GM19452 (cell line): ENCODE results near the gene JOSD2.

Experiments used
- ATAC-seq: cut with Tn5 transposase; IDR thresholded peaks from one replicate; pipeline ENCODE4 v1.9.1; 2021; ENCODE audit not compliant: unreplicated experiment

The JOSD2 gene, protein sequence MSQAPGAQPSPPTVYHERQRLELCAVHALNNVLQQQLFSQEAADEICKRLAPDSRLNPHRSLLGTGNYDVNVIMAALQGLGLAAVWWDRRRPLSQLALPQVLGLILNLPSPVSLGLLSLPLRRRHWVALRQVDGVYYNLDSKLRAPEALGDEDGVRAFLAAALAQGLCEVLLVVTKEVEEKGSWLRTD

DNA sequence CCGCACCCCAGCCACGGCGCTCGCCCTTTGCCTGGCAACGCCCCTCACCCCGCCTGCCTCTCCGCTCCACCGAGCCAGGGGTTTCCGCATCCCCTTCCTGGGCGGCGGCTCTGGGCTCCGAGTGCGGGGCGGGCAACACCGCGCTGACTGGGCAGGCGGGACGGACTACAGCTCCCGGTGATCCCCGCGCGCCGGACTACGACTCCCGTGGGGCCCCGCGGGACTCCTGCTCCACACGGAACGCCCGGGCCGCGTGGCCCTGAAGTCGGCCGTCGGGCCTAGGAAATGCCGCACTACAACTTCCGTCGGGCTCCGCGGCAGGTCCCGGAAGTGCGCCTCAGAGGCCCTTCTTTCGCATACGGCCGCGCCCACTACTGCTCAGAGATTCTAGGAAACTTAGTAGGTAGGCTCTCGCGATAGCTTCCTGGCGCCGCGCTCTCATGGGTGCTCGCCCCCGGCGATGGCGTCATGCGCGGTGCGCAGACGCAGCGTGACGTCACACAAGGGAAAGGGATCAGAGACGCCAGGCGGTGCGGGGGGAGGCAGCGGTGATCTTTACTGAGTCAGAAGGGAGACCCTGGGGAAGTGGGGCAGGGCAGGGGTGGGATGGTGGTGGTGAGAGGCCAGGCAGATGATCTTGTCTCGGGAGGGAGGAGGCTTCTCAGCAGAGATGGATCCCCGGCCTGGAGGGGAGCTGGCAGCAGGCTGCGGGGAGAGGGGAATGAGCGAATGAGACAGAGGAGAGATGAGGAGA is at the start of gene JOSD2:
Gene JOSD2 (minus strand): TSS at position 123 of the 754 bp plus-strand sequence. CDS start 760 bp downstream, outside the sequence.
- peak; percentile 89 for ATAC-seq

DNA sequence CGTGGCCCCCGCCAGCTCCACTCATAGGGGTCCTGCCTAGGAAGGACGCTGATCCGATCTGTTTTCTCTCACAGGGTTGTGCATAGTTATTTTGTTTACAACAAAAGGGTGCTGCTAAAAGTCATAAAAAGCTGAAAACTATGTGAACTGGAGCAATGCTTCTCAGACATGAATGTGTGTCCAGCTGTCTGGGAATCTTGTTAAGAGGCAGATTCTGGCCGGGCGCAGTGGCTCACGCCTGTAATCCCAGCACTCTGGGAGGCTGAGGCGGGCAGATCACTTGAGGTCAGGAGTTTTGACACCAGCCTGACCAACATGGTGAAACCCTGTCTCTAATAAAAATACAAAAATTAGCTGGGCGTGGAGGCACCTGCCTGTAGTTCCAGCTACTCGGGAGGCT is 48.6 kb upstream of the JOSD2 start:
- ATAC-seq: no peak

DNA sequence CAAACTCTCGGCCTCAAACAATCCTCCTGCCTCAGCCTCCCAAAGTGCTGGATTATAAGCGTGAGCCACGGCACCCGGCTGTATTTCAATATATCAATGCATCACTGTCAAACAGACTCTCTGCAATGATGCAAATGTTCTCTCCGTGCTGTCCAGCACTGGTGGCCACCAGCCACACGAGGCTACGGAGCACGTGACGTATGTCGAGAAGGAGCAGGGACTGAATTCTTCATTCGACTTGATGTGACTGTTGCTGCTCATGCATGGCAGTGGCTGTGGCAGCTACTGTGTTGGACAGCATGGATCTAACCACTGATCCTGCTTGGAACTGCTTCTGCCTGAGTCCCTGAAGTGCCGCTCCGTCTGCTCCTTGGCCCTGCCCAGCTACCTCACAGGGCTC is 47.5 kb upstream of the JOSD2 start:
- ATAC-seq: no peak

DNA sequence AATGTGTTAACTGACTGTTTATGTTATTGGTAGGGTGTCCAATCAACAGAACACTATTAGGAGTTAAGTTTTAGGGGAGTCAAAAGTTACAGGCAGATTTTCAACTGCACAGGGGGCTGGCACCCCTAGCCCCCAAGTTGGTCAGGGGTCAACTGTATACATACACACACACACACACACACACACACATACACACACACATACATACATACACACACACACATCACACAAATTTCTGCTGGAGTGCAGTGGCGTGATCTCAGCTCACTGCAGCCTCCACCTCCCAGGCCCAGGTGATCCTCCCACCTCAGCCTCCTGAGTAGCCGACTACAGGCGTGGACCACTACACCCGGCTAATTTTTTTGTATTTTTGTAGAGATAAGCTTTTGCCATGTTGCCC is 47.0 kb upstream of the JOSD2 start:
- no peak for ATAC-seq

DNA sequence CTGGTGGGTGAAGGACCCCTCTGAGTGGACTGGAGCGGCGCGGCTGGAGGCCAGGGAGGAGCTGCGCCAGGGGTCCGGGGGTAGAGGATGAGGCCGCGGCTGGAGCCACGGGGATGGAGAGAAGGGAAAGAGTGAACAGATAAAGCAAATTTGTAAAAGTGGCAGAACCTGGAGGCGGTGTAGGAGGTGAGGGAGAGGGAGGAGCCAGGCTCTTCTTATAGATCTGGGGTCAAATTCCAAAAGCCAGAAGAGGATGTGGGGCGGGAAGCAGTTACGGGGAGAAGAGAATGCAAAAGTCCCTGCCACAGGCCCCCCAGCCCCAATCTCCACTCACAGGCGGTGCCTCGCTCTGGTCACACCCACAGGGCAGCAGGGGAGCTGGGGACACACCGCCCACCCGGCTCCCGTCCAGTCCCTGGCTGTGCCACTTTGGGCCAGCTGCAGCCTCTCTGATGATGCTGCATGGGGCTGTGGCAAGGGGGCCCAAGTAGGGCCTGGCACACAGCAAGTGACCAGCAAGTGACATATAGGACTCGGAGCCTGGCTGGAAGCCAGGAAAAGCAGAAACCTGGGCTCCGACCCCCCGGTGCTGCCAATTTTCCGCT is 46.1 kb upstream of the JOSD2 start:
- ATAC-seq: no peak

DNA sequence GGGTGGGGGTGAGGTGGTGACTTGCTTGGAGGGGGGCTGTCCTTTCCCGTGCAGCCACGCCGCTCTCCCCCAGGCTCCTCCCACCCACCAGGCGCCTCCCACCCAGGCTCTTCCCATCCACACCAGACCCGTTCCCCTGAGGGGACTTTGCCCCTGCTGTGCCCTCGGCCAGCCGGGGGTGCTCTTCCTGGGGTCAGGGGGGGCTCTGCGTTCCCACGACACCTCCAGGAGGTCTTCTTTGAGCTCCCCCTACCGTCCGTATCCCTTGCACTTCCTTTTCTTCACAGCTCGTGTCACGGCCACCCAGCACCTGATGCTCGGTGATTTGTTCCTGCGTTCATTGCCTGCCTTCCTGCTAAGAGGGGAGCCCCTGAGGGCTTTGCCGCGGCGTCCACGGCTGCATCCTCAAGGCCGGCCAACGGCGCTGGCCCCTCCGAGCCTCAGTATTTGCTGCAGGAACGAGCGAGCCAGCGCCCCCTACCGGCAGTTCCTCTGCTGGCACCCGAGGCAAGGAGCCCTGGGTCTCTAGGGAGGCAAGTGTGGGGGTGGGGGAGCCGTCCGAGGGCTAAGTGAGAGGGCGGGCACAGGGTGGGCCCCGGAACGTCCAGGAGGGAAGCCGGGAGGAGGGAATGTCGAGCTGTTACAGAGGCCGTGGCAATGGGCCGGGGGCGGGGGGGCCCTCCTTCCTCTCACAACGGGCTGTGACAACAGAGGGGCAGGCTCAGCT is 45.5 kb upstream of the JOSD2 start:
- ATAC-seq: no peak

DNA sequence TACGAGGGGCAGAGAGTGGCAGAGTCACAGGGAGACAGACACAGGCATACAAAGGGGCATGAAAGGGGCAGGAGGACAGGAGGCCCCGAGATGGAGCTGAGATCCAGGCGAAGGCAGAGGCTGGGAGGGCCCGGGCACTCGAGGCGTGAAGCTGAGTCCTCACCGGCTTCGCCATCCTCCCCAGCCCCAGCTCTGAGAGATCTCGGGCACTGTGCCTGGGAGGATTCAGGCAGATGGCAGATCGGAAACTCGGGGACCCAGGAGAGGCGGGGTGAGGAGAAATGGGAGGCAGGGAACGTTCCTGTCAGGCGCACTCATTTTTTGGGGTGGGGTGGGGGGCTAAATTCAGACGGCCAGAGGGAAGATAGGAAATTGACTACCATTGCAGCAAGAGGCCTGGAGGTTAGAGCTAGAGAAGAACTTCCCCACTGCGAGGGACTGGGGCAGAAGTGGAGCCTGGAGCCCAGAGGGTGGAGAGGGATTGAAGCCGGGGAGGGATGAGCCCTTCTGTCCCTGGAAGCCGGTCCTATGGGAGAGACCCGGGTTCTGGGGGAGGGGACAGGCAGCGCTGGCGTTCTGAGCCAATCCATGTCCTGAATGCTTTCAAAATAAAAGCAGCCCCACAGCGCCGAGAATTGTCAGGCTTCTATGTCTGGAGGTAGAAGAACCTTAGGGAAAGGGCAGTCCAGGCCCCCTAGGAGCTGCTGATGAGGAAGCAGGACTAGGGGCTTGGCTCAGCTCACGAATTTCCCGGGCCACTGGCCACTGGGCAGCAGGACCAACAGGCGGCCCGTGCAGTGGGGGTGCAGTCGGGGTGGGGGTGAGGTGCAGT is 44.7 kb upstream of the JOSD2 start:
- ATAC-seq: no peak

DNA sequence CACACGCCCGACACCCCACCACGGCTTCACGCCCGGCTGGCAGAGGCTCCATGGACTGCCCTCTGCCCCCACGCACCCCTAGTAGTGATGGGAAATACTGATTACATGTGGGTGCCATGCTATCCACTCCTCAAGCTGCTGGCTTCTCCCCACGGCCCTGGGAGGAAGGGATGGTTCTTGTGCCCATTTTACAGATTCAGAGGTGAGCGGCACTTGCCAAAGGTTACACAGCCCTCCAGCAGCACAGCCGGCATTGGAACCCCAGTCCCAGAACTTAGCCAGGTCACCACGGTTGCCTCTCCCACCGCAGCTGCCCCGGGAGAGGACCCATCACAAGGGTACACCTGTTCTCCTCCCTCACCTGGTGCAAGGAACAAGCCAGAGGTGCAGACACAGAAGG is 44.0 kb upstream of the JOSD2 start:
- no peak for ATAC-seq

DNA sequence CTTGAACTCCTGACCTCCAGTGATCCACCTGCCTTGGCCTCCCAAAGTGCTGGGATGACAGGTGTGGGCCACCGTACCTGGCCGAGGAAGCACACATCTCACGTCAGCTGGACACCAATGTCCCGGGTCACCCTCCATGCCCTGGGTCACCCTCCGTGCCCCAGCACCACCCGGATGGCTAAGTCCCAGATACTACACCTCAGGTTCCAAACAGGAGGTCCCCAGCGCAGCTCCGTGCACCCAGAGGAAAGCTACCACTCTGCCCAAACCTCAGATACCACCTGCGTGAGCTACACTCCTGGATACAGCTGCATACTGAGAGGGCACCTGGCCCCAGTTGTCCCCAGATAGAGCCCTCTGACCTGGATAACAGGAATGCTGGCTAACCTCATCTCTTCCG is 43.2 kb upstream of the JOSD2 start:
- ATAC-seq: no peak

DNA sequence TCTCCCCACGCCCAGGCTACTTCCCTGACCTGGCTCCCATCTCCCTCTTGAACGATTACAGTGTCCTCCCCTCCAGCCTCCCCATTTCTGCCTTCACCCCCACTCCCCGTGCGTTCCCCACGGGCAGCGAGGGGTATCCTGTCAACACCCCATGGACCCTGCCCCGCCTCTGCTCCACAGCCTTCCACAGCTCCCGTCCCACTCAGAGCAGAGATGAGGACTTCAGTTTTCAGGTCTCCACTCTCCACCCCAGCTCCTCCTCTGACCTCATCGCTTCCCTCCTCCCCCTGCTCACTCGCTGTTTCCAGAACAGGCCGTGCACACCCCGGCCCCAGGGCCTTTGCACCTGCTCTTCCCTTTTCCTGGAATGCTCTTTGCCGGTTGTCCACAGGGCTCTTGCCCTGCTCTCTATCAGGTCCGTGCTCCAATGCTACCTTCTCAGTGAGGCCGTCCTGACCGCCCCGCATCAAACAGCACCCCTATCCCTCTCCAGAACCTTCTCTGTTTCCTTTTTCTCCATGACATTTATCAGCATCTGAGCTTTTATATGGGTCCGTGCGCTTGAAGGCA is 42.2 kb upstream of the JOSD2 start:
- no peak for ATAC-seq

DNA sequence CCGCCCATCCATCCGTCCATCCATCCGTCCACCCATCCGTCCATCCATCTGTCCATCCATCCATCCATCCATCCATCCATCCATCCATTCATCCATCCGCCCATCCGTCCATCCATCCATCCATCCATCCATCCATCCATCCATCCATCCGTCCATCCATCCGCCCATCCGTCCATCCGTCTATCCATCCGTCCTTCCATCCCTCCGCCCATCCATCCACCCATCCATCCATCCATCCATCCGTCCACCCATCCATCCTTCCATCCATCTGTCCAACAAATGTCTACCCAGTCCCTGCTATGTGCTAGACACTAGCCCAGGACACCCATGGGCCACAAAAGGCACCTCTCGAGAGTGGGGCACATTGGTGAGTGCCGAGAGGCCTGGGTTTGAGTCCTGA is 41.5 kb upstream of the JOSD2 start:
- ATAC-seq: no peak

DNA sequence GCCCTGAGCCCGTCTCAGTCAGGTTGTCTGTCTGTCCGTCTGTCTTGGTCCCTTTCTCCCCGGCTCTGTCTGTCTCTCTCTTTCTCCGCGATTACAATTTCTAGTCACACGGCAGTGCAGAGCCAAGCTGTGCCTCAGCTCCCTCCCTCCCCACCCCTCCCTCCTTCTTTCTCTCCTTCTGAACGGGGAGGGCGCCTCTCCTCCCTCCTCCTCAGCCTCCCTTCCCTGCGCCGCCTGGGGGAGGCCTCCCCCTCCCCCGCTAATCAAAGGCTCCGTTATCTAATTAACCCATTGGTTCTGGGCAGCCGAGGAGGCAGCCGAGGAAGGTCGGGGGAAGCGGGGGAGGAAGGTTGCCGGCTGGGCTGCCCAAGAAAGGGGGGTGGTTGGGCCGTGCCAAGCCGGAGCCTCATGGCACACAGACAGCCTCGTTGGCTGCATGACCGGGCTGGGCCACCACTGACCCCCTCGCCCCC is 40.8 kb upstream of the JOSD2 start:
- ATAC-seq: no peak

DNA sequence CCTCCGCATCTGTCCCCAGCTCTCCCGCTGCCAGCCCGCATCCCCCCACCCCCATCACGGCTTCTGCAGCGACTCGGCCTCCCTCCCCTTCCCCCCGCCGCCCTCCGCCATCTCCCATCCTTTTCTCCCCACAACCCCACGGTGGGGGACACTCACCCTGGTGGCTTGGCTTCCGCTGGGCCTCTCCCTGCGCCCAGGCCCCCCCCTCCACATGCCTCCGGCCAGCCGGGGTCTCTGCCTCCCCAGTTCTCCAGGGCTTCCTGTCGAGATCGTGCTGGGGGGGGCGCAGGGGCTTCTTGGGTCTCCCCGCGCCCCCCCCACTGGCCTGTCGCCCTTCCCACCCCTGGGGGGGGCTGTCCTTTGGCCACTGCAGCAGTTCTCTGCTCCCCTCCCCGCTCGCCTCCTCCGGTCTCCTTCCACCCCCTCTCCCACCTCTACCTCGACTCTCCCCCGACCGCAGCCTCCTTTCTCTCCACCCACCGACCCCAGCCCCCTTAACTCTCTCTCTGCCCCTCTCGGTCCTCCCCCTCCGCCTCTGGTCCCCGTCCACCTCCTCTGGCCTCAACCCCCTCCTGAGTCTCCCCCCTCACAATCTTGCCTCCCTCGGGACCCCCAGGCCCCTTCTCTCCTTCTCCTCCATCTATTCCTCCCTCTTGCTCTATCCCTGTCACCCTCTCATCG is 40.2 kb upstream of the JOSD2 start:
- ATAC-seq: no peak

DNA sequence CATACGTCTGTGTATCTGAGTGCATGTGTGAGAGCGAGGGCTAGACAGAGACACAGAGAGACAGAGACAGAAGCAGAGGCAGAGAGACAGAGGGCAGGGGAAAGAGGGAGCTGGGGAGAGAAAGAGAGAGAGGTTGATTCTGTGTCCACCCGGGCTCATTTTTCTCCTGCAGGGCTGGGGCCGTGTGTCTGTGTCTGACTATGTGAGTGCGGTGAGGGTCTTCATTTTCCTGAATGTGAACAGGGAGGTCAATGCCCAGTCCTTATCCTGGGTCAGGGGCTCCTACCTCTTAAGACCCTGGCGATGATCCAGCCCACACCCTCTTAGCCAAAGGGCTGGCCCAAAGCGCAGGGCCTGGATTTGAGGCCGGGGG is 39.6 kb upstream of the JOSD2 start:
- ATAC-seq: no peak

DNA sequence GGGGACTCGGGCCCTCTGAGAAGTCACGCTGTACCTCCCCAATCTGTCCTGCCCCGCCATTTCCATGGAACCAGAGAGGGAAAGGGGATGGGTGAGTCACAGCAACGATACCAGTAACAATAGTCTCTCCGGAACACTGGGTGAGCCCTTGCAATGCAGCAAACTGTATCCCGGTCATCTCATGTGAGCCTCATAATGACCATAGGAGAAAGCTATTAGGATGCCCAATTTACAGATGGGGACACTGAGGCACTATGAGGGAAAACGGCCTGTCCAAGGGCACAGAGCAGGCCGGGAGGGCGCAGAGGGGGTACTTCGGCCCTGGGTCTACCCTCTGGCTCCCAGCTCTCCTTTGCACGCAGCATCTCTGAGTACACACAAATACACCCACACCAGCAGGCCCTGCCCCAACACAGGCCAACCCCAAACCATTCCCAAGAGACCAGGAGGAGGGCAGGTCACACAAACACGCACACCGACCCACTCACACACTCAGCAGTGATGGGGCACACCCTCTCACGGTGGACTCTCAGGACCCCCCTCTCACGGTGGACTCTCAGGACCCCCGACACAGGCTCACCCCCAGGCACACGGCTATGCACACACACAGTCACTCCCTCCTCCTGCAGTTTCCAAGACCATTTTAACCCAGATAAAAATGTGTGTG is 39.1 kb upstream of the JOSD2 start:
- ATAC-seq: no peak

DNA sequence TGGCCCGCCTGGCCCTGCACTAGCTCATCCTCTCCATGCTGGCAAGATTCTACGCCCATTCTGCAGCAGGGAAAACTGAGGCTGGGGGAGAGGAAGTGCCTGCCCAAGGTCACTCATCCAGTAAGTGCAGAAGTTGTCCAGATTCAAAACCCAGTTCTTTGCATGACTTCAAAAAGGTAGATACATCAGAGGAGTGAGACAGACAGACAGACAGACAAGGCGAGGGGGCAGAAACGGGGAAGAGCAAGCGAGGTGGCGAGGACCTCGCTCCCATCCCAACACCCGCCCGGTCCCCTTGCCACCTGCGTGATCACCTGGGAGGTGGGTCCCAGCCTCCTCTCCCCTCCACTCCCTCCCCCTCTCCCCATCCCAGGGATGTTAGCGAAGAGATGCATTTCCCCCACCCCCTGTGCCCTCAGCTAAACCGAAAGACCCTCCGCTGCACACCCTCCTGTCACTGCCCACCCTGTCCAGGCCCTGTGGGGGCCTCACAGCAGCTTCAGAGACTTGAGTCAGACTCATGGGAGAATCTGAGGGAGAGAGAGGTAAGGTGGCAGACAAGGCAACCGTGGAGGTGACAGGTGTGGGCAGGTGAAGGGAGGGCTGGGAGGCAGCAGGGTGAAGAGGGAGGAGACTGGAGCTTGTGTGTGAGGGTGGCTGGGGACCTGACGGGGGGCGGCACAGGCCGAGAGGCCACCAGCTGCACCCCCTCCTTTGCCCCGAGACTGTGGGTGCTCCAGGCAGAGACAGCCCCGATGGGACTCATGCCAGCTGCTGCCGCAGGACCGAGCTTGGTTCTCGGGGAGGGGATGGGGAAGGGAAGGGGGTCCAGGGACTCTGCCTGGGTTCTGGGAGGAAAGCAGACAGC is 38.3 kb upstream of the JOSD2 start:
- ATAC-seq: no peak

DNA sequence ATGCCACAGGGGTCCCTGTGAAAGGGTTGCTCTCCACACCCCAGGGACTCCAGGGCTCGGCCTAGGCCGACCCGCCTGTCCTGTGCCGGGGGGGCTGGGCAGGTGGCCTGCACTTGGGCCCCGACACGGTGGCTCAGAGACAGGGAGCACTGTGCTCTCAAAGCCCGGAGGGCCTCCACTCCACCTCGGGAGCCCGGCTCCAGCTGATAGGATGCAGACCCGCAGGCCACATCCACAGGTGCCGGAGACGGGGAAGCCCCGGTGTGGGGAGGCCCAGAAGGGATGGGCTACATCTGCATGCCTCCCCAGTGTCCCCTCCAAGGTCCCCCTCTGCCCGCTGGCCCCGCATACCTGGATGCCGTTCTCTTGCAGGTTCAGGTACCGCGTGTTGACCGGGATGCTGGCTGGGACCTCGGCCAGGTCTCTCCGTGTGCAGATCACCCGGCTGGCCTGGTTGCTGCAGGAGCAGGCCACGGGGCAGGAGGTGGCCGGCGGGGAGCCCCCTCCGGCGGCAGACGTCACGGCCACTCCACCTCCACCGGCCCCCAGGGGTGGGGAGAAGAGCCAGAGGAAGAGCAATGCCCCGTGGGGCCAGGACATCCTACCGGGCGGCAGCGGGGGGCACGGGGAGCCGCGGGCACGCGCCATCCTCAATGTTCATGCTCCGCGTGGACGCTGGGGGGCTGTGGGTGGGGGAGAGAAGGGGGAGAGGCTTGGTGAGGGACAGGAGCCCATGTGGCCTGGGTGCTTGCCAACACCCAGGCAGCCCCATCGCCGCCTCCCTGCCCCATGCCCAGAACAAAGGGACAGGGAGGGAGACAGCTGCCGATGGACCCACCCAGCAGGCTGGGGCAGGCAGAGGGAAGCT is 37.4 kb upstream of the JOSD2 start:
- ATAC-seq: no peak
